ENCODE data around the gene UVSSA.

DNA sequence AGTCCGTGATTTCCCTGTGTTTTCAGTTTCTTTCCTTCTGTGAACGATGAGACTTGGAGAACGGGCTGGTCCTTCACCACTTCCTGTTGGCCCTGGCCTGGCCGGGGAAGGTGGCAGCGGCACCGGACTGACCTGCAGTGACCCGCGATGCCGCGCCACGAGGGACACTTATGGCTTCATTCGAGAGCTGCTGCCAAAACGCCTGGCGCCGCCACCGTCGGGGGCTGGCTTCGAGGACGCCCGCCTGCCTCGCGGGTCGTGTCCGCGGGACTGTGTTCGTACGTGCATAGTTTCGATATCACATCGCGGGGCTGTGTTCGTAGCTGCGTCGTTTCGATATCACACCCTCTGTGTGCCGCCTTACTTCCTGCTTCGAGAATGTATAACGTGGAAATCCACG is 7.5 kb upstream of the UVSSA start:
- TF ChIP-seq, protein P1, sequence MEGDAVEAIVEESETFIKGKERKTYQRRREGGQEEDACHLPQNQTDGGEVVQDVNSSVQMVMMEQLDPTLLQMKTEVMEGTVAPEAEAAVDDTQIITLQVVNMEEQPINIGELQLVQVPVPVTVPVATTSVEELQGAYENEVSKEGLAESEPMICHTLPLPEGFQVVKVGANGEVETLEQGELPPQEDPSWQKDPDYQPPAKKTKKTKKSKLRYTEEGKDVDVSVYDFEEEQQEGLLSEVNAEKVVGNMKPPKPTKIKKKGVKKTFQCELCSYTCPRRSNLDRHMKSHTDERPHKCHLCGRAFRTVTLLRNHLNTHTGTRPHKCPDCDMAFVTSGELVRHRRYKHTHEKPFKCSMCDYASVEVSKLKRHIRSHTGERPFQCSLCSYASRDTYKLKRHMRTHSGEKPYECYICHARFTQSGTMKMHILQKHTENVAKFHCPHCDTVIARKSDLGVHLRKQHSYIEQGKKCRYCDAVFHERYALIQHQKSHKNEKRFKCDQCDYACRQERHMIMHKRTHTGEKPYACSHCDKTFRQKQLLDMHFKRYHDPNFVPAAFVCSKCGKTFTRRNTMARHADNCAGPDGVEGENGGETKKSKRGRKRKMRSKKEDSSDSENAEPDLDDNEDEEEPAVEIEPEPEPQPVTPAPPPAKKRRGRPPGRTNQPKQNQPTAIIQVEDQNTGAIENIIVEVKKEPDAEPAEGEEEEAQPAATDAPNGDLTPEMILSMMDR (IDR thresholded peaks at IDR 0.05), result no peak
- TF ChIP-seq POLR2A (IDR thresholded peaks at IDR 0.05), result no peak
